Measurements from ENCODE around the gene CTCF. TPM values are rescaled to one million over a fixed set of nuclear protein-coding genes. Genes with fewer than 3 reads are reported as not detected.

CTCF gene
- total RNA-seq, 1 donor from 2014 or later, result 62.5 TPM

DNA sequence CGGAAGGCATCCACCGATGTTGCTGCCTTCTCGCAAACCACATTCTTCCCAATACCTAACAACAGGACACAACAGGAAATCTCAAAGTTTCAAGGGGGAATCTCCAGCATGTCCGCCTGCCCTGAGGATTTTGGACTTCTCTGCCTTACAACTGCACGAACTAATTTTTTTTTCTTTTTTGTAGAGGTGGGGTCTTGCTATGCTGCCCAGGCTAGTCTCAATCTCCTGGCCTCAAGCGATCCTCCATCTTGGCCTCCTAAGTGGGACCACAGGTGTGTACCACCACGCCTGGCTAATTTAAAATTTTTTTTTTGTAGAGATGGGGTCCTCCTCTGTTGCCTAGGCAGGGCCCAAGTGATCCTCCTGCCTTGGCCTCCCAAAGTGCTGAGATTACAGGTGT lies 113.7 kb downstream of the CTCF start:
- Mint-ChIP-seq H3K36me3 (ENCODE audit: low read depth) (no peaks in the 10 kb centered on the region), H3K9me3 (no peaks in the 10 kb centered on the region), H3K4me1 (peaks cover 4% of the 10 kb centered on the region), H3K27ac (no peak overlapping the region), H3K27me3 (no peaks in the 10 kb centered on the region), H3K4me3 (no peak overlapping the region)
- no peak for DNase-seq
- intact Hi-C loops (cut with micrococcal nuclease), result no loop called here

DNA sequence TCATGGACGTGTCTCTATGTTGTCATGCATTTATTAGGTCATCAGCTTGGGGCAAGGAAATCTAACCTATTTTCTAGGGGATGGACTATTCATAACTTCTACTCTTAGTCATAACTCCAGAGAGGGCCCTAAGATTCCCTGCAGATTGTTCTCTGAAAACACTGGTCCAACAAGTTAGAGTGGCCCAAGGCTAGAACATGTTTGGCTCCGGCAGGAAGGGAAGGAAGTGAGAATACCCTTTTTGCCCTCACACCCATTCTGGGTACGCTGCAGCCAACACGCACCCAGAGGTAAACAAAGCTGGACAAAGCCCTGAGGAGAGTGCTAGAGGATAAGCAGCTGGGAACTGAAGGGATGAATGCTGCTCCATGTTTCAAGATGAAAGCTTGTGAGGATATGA lies 114.2 kb downstream of the CTCF start:
- Mint-ChIP-seq H3K27me3 (no peaks in the 10 kb centered on the region), H3K4me1 (peaks cover 4% of the 10 kb centered on the region), H3K9me3 (no peaks in the 10 kb centered on the region), H3K4me3 (no peak overlapping the region), H3K27ac (no peak overlapping the region), H3K36me3 (ENCODE audit: low read depth) (no peaks in the 10 kb centered on the region)
- no peak for DNase-seq
- intact Hi-C loops (cut with micrococcal nuclease), result no loop called here

DNA sequence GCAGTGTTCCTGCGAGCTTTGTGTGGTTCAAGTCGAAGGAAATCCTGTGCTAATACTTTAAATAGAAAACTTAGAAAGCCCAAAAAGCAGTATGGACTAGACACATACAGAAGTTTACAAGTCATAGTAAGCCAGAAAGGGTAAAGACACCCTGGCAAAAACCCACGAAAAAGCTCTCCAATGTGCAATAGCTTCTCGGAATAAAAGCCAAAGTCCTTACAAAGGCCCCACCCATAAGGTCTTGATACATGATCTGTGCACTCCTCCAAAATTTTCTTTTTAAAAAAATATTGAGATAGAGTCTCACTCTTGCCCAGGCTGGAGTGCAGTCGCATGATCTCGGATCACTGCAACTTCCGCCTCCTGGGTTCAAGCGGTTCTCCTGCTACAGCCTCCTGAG lies 114.6 kb downstream of the CTCF start:
- H3K27me3 Mint-ChIP-seq, result no peaks in the 10 kb centered on the region
- no peaks in the 10 kb centered on the region for H3K36me3 Mint-ChIP-seq (ENCODE audit: low read depth)
- intact Hi-C loops (cut with micrococcal nuclease), result no loop called here

DNA sequence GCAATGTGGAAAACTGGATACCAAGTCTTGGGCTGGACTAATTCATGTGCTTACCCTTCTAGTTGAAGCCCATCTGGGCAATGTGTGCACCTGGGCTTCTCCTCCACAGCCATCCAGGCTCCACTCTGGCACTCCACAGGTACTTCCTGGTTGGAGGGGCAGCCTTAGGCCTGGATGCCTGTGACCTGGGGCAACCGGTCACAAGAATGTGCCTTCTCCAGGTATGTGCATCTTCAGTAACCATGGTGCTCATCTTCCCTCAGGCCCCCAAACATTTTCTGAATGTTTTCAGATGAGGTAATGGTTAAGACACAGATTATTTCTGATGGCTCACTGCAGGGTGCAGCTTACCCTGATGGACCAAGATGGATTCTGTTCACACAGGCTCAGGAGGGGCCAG lies 115.4 kb downstream of the CTCF start:
- Mint-ChIP-seq H3K4me1 (no peaks in the 10 kb centered on the region), H3K27me3 (no peaks in the 10 kb centered on the region), H3K36me3 (ENCODE audit: low read depth) (no peaks in the 10 kb centered on the region), H3K4me3 (no peak overlapping the region), H3K9me3 (no peaks in the 10 kb centered on the region), H3K27ac (no peak overlapping the region)
- no peak for DNase-seq
- intact Hi-C loops (cut with micrococcal nuclease), result no loop called here

More for the DNA sequence above, 114.6 kb downstream of the CTCF start:
- Mint-ChIP-seq H3K9me3 (no peaks in the 10 kb centered on the region), H3K4me3 (no peak overlapping the region), H3K27ac (no peak overlapping the region), H3K4me1 (peaks cover 4% of the 10 kb centered on the region)
- DNase-seq, result no peak

DNA sequence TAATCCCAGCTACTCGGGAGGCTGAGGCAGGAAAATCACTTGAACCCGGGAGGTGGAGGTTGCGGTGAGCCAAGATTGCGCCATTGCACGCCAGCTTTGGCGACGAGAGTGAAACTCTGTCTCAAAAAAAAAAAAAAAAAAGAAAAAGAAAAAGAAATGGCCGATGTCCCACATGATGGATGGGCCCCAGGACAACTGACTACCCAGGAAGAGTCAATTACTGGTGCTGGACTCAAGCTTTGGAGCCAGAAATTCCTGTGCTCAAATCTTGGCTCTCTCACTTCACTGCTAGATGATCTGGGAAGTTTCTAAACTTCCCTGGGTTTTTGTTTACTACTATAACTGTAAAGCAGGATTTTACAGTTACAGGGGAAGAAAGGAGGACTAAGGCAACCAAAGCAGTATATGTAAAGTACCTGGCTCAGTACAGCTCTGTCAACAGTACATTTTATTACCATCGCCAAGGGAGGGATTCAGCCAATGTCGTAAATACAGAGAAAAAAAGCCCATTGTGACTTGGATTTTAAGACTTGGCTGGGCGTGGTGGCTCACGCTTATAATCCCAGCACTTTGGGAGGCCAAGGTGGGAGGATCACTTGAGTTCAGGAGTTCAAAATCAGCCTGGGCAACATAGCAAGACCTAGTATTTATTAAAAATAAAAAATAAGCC lies 116.2 kb downstream of the CTCF start:
- Mint-ChIP-seq H3K4me3 (no peak overlapping the region), H3K36me3 (ENCODE audit: low read depth) (peaks cover 2% of the 10 kb centered on the region), H3K27ac (no peak overlapping the region), H3K27me3 (no peaks in the 10 kb centered on the region), H3K9me3 (no peaks in the 10 kb centered on the region), H3K4me1 (no peaks in the 10 kb centered on the region)
- no peak for DNase-seq
- intact Hi-C loops (cut with micrococcal nuclease), result no loop called here

DNA sequence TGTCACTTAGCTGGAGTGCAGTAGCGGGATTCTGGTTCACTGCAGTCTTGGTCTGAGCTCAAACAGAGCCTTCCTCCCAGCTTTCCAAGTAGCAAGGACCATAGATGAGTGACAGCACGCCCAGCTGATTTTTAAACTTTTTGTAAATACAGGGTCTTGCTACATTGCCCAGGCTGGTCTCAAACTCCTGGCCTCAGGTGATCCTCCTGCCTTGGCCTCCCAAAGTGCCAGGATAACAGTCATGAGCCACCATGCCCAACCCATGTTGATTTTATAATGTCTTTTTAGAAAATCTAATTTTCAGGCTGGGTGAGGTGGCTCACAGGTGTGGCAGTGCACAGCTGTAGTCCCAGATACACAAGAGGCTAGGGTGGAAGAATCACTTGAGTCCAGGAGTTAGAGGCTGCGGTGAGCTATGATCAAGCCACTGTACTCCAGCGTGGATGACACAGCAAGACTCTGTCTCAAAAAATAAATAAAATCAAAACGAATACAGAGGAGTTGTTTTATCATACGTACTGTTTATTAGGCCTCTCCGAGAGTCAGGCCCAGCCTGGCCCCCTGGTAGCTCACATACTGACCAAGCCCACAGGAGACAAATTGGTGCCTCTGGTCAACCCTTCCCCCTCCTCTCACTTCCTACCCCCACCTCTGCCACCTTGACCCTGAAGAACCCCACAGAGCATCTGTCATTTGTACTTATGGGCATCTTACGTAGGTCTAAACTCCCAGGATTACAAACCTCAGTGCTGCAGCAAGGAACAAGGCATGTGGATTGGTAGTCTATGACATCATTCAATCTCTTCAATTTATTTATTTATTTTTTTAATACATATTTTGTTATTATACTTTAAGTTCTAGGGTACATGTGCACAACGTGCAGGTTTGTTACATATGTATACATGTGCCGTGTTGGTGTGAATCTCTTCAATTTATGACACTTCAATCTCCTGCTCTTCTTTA lies 117.9 kb downstream of the CTCF start:
- intact Hi-C loops (cut with micrococcal nuclease), result no loop called here
- no peak overlapping the region for H3K27ac Mint-ChIP-seq
- H3K4me1 Mint-ChIP-seq, result no peaks in the 10 kb centered on the region
- no peaks in the 10 kb centered on the region for H3K27me3 Mint-ChIP-seq
- DNase-seq, result no peak
- no peak overlapping the region for H3K4me3 Mint-ChIP-seq
- H3K36me3 Mint-ChIP-seq (ENCODE audit: low read depth), result peaks cover 6% of the 10 kb centered on the region
- H3K9me3 Mint-ChIP-seq, result no peaks in the 10 kb centered on the region

DNA sequence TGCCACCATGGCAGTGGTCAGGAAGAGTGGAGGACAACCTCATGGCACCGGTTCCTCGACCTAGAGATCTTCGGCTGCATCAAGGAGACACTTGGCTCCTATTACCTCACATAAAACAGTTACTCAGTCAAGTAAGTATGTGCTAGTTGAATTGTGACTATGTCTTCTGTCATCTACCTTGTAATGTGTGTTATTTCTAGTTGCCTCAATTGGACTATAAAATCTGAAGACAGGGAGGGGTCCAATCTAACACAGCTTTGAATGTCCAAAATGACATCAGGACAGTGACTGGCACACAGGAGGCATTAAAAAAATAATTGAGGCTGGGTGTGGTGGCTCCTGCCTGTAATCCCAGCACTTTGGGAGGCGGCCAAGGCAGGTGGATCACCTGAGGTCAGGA lies 121.4 kb downstream of the CTCF start:
- H3K4me1 Mint-ChIP-seq, result peaks cover 4% of the 10 kb centered on the region
- no peak overlapping the region for H3K4me3 Mint-ChIP-seq
- H3K27me3 Mint-ChIP-seq, result no peaks in the 10 kb centered on the region
- no peaks in the 10 kb centered on the region for H3K9me3 Mint-ChIP-seq
- no peak for DNase-seq
- intact Hi-C loops (cut with micrococcal nuclease), result no loop called here
- no peak overlapping the region for H3K27ac Mint-ChIP-seq
- H3K36me3 Mint-ChIP-seq (ENCODE audit: low read depth), result peaks cover 8% of the 10 kb centered on the region

DNA sequence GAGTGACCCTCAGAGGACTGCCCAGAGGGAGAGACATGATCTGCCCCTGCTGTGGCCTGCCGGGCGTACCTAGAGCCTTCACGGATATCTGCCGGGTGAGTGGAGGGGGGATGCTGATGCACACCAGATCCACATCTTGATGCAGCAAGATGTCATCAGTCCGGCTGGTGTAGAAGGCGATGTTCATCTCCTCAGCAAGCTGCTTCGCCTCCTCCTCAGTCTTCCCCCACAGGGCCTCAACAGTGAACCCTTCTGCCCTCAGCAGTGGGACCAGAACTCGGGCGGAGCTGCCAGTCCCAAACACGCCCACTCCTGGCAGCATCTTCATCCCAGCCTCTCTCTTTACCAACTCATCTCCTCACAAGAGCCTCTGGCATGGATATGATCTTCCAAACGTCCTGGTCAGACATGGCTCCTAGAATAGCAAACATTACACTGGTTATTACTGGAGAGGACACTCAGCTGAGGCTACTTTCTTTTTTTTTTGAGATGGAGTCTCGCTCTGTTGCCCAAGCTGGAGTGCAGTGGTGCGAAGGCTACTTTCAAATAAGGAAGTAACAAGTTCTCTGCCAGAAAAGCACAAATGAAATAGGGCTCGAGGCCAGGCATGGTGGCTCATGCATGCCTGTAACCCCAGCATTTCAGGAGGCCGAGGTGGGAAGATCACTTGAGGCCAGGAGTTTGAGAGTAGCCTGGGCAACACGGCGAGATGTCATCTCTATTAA lies 123.2 kb downstream of the CTCF start:
- peaks cover 4% of the 10 kb centered on the region for H3K4me1 Mint-ChIP-seq
- H3K4me3 Mint-ChIP-seq, result no peak overlapping the region
- intact Hi-C loops (cut with micrococcal nuclease), result no loop called here
- H3K27me3 Mint-ChIP-seq, result no peaks in the 10 kb centered on the region
- H3K9me3 Mint-ChIP-seq, result no peaks in the 10 kb centered on the region
- peaks cover 8% of the 10 kb centered on the region for H3K36me3 Mint-ChIP-seq (ENCODE audit: low read depth)
- no peak overlapping the region for H3K27ac Mint-ChIP-seq
- DNase-seq, result no peak

Other genes with a start within 250 kb of the CTCF start
- gene KCTD19, start 235.8 kb upstream of the CTCF start, total RNA-seq, result 1.0 and 1.3 TPM in 2 replicates
- 0.23 TPM in 1 of 2 replicates, not detected in the other for gene LRRC36, start 235.7 kb upstream of the CTCF start, total RNA-seq
- gene TPPP3, start 169.0 kb upstream of the CTCF start, total RNA-seq, result not detected in 2 replicates
- gene ZDHHC1, start 146.0 kb upstream of the CTCF start, total RNA-seq, result 0.54 and 0.85 TPM in 2 replicates
- gene HSD11B2, start 131.4 kb upstream of the CTCF start, total RNA-seq, result 3.5 and 5.2 TPM in 2 replicates
- 30.9 and 31.8 TPM in 2 replicates for gene ATP6V0D1, start 81.4 kb upstream of the CTCF start, total RNA-seq
- not detected in 2 replicates for gene AGRP, start 79.0 kb upstream of the CTCF start, total RNA-seq
- gene RIPOR1, start 33.7 kb upstream of the CTCF start, total RNA-seq, result 23.3 and 27.7 TPM in 2 replicates
- 219 and 229 TPM in 2 replicates for gene CARMIL2, start 82.6 kb downstream of the CTCF start, total RNA-seq
- gene ACD, start 97.7 kb downstream of the CTCF start, total RNA-seq, result 54.0 and 55.1 TPM in 2 replicates
- 13.5 and 14.0 TPM in 2 replicates for gene PARD6A, start 98.4 kb downstream of the CTCF start, total RNA-seq
- gene ENKD1, start 104.2 kb downstream of the CTCF start, total RNA-seq, result 12.7 and 13.8 TPM in 2 replicates
- gene C16orf86, start 104.3 kb downstream of the CTCF start, total RNA-seq, result 0.68 and 1.5 TPM in 2 replicates
- gene GFOD2, start 156.8 kb downstream of the CTCF start, total RNA-seq, result 16.2 and 18.3 TPM in 2 replicates
- gene RANBP10, start 244.0 kb downstream of the CTCF start, total RNA-seq, result 18.2 and 18.6 TPM in 2 replicates
- gene TSNAXIP1, start 244.4 kb downstream of the CTCF start, total RNA-seq, result 0.65 and 0.80 TPM in 2 replicates

Measured in activated CD4-positive, alpha-beta T cell treated with anti-CD3 and anti-CD28 coated beads, Interleukin-2, amount 10 ng/mL, durations not matched to agents 24 days and 14 days (primary cell).